PC-3 (cell line): ENCODE results near the gene PUS3.

Experiments
- CTCF ChIP-seq: fragments of 300-600 bp; sonication (generic); conservative IDR thresholded peaks from 2 replicates; pipeline ENCODE4 v1.5.1; 2017; ENCODE audit warnings: antibody characterized with exemption, low read depth, mild to moderate bottlenecking, low read length
- EZH2phosphoT487 ChIP-seq: fragments of 300-600 bp; sonication (generic); IDR thresholded peaks from 2 replicates; pipeline ENCODE4 v1.6.1; 2018; ENCODE audit warnings: mild to moderate bottlenecking, antibody characterized with exemption, low read length, borderline replicate concordance

- TF ChIP-seq CTCF: no peak
- no peak for TF ChIP-seq EZH2phosphoT487
These were observed 43.0 kb upstream of the PUS3 start, which contains the start of gene VSIG10L2 for GRCh38 chr11:125945797-125946520.
